MV-4-11 (cell line): ENCODE results near the gene KLHL29.

ENCODE experiments used
- DNase-seq: peaks from one replicate; lab custom pipeline; 2025; lab: John Stamatoyannopoulos, UW

KLHL29 gene

GRCh38 chr2:23452372-23452771, 67.4 kb downstream of the KLHL29 start:
- no peak for DNase-seq

- peak; percentile 78 for DNase-seq
Measured at GRCh38 chr2:23452853-23453420, 68.0 kb downstream of the KLHL29 start.

- no peak for DNase-seq
Measured at GRCh38 chr2:23453432-23453831, 68.5 kb downstream of the KLHL29 start.

GRCh38 chr2:23453836-23454460, 69.0 kb downstream of the KLHL29 start:
- DNase-seq, result no peak

GRCh38 chr2:23454501-23455120, 69.6 kb downstream of the KLHL29 start:
- peak; percentile 78 for DNase-seq

- DNase-seq, result no peak
Measured at GRCh38 chr2:23456396-23456795, 71.4 kb downstream of the KLHL29 start.

GRCh38 chr2:23456881-23457760, 72.1 kb downstream of the KLHL29 start:
- no peak for DNase-seq

- DNase-seq, result no peak
Measured at GRCh38 chr2:23457990-23458682, 73.2 kb downstream of the KLHL29 start.

GRCh38 chr2:23459032-23459431, 74.1 kb downstream of the KLHL29 start:
- DNase-seq, result no peak

- no peak for DNase-seq
Measured at GRCh38 chr2:23460228-23460627, 75.2 kb downstream of the KLHL29 start.

- DNase-seq, result no peak
Measured at GRCh38 chr2:23460993-23461392, 76.0 kb downstream of the KLHL29 start.

GRCh38 chr2:23464156-23464555, 79.2 kb downstream of the KLHL29 start:
- DNase-seq, result no peak

GRCh38 chr2:23464905-23465537, 80.0 kb downstream of the KLHL29 start:
- DNase-seq, result no peak

- peak; percentile 11 for DNase-seq
Measured at GRCh38 chr2:23465936-23466335, 81.0 kb downstream of the KLHL29 start.

- no peak for DNase-seq
Measured at GRCh38 chr2:23467618-23468017, 82.6 kb downstream of the KLHL29 start.

GRCh38 chr2:23468474-23469141, 83.6 kb downstream of the KLHL29 start:
- no peak for DNase-seq

- DNase-seq, result no peak
Measured at GRCh38 chr2:23469142-23469540, 84.2 kb downstream of the KLHL29 start.

- no peak for DNase-seq
Measured at GRCh38 chr2:23475036-23475435, 90.1 kb downstream of the KLHL29 start.

- DNase-seq, result no peak
Measured at GRCh38 chr2:23475473-23475872, 90.5 kb downstream of the KLHL29 start.

- no peak for DNase-seq
Measured at GRCh38 chr2:23476786-23477185, 91.8 kb downstream of the KLHL29 start.

GRCh38 chr2:23477392-23477791, 92.4 kb downstream of the KLHL29 start:
- DNase-seq, result no peak
